Caco-2 (cell line): ENCODE results near the gene PRKACA. TPM values are rescaled to one million over a fixed set of nuclear protein-coding genes. Genes with fewer than 3 reads are reported as not detected.

Experiments used
- BruUV-seq: library from RNA; stranded (reverse); fragments of 400-500 nt; replicated peaks from 2 replicates; lab custom pipeline; 2021; lab: Mats Ljungman, UMichigan
- CTCF ChIA-PET: fragments of 300-600 bp; sonication (Branson Sonifier 250); formaldehyde crosslinking; loops from one replicate; lab custom pipeline; 2022; ENCODE audit warnings: antibody characterized with exemption; lab: Charles Lee
- POLR2A ChIA-PET: fragments of 300-600 bp; sonication (Branson Sonifier 250); formaldehyde crosslinking; loops from one replicate; lab custom pipeline; 2022; ENCODE audit warnings: antibody characterized with exemption; lab: Charles Lee
- DNase-seq, 2 experiments: peaks; one replicate each; pipeline versions ENCODE4 v3.0.0 to v3.0.0-alpha.2; 2020 to 2022
- H3K27me3 ChIP-seq: replicated peaks from 2 replicates; pipeline ENCODE4 v1.6.0; 2011; ENCODE audit warnings: low read length; ENCODE audit not compliant: control insufficient read depth, insufficient read depth
- H3K36me3 ChIP-seq: 2 replicates; pipeline ENCODE4 v1.5.1; 2011; ENCODE audit warnings: low read length; ENCODE audit not compliant: control insufficient read depth, insufficient read depth
- H3K4me1 ChIP-seq: fragments of 250-450 bp; sonication (Bioruptor Pico); 2 replicates; pipeline ENCODE4 v1.5.1; 2020; ENCODE audit warnings: mild to moderate bottlenecking
- H3K4me3 ChIP-seq: 2 replicates; pipeline ENCODE4 v1.5.1; 2011; ENCODE audit warnings: low read depth, mild to moderate bottlenecking, control low read depth, low read length
- H3K9me3 ChIP-seq: fragments of 250-450 bp; sonication (Bioruptor Pico); 2 replicates; pipeline ENCODE4 v1.5.1; 2020; ENCODE audit warnings: mild to moderate bottlenecking, moderate library complexity
- H3K27ac Mint-ChIP-seq: one replicate; pipeline ENCODE4 v1.8.0; 2022; ENCODE audit warnings: mixed read lengths; ENCODE audit not compliant: unreplicated experiment
- H3K27me3 Mint-ChIP-seq: one replicate; pipeline ENCODE4 v1.8.0; 2022; ENCODE audit warnings: mixed read lengths; ENCODE audit not compliant: insufficient read depth, unreplicated experiment
- H3K36me3 Mint-ChIP-seq: one replicate; pipeline ENCODE4 v1.8.0; 2022; ENCODE audit warnings: mild to moderate bottlenecking, mixed read lengths; ENCODE audit not compliant: insufficient read depth, unreplicated experiment
- H3K4me1 Mint-ChIP-seq: one replicate; pipeline ENCODE4 v1.8.0; 2022; ENCODE audit warnings: low read depth, mixed read lengths; ENCODE audit not compliant: unreplicated experiment
- H3K4me3 Mint-ChIP-seq: one replicate; pipeline ENCODE4 v1.8.0; 2022; ENCODE audit warnings: mild to moderate bottlenecking, moderate library complexity, mixed read lengths; ENCODE audit not compliant: unreplicated experiment
- H3K9me3 Mint-ChIP-seq: one replicate; pipeline ENCODE4 v1.8.0; 2022; ENCODE audit warnings: mixed read lengths; ENCODE audit not compliant: unreplicated experiment
- intact Hi-C: fragments of 100-400 bp; cut with micrococcal nuclease; formaldehyde crosslinking; loops from one replicate; pipeline ENCODE4 v1.10.0; 2022; ENCODE audit not compliant: unreplicated experiment
- total RNA-seq: library from RNA; stranded (reverse); gene quantifications from 2 replicates; pipeline ENCODE4 v1.2.3, GENCODE V29; 2022
- TF ChIP-seq, protein P1 (sequence below), 2 experiments: fragments of 200-600 bp in 1 of 2; IDR thresholded peaks; 1 replicate in 1 of 2; 2 replicates in 1 of 2; pipeline versions ENCODE4 v1.5.1 to v1.8.0; 2011 to 2022; ENCODE audit warnings: antibody characterized with exemption in 1 of 2, control low read depth in 1 of 2, inconsistent platforms in 1 of 2, low read depth in 1 of 2, low read length in 1 of 2, mild to moderate bottlenecking in 1 of 2, moderate library complexity in 1 of 2; ENCODE audit not compliant: insufficient read depth in 1 of 2, severe bottlenecking in 1 of 2, unreplicated experiment in 1 of 2

Gene PRKACA
- total RNA-seq, 1 experiment from 2014 or later, result 51.9 TPM

DNA sequence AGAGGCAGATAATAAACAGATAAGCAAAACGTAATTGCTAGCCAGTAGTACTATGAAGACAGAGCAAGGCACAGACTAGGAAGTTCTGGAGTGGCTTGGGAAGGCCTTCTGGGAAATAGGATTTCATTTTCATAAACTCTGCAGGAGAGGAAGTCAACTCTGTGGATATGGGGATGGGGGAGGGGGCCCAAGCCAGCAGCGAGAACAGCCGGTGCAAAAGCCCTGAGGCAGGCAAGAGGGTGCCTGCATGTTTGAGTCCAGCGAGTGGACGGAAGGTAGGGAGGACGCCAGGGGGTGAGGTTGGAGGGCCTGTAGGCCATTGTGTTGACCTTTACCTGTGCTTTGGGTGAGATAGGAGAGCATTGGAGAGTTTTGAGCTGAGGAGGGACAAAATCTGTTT, 27.8 kb upstream of the PRKACA start:
- Histone ChIP-seq H3K9me3 (no peaks in the 10 kb centered on the region), H3K27me3 (no peaks in the 10 kb centered on the region), H3K36me3 (no peaks in the 10 kb centered on the region), H3K4me3 (no peak overlapping the region), H3K4me1 (no peaks in the 10 kb centered on the region)
- no TSS peak for BruUV-seq
- intact Hi-C loops, result no loop called here
- Mint-ChIP-seq H3K9me3 (no peaks in the 10 kb centered on the region), H3K4me3 (no peak overlapping the region), H3K36me3 (peaks cover 10% of the 10 kb centered on the region), H3K4me1 (no peaks in the 10 kb centered on the region), H3K27ac (no peak overlapping the region), H3K27me3 (no peaks in the 10 kb centered on the region)
- CTCF ChIA-PET, result interaction anchor here (1.6 kb wide), 1 partner anchor 9 kb away, joined by 7 read pairs; the partner anchor contains the start of gene ASF1B
- POLR2A ChIA-PET, result no interaction called here
- no peak for DNase-seq
- TF ChIP-seq, protein P1, sequence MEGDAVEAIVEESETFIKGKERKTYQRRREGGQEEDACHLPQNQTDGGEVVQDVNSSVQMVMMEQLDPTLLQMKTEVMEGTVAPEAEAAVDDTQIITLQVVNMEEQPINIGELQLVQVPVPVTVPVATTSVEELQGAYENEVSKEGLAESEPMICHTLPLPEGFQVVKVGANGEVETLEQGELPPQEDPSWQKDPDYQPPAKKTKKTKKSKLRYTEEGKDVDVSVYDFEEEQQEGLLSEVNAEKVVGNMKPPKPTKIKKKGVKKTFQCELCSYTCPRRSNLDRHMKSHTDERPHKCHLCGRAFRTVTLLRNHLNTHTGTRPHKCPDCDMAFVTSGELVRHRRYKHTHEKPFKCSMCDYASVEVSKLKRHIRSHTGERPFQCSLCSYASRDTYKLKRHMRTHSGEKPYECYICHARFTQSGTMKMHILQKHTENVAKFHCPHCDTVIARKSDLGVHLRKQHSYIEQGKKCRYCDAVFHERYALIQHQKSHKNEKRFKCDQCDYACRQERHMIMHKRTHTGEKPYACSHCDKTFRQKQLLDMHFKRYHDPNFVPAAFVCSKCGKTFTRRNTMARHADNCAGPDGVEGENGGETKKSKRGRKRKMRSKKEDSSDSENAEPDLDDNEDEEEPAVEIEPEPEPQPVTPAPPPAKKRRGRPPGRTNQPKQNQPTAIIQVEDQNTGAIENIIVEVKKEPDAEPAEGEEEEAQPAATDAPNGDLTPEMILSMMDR (IDR thresholded peaks at IDR 0.05; ENCODE audit: insufficient read depth in 1 of 2, low read depth in 1 of 2, low read length in 1 of 2, severe bottlenecking in 1 of 2, unreplicated experiment in 1 of 2), result no peak

- no peak for DNase-seq
- Histone ChIP-seq H3K27me3 (no peaks in the 10 kb centered on the region), H3K4me1 (peaks cover 5% of the 10 kb centered on the region; the same call in 1 of the 2 replicates), H3K4me3 (no peak overlapping the region), H3K9me3 (no peaks in the 10 kb centered on the region), H3K36me3 (no peaks in the 10 kb centered on the region)
- H3K27ac Mint-ChIP-seq, result no peak overlapping the region
- ChIA-PET POLR2A (interaction anchor here (0.5 kb wide), 1 partner anchor 31 kb away, joined by 5 read pairs; no protein-coding TSS in a partner anchor), CTCF (interaction anchor here (0.6 kb wide), 1 partner anchor 493 kb away, joined by 5 read pairs; no protein-coding TSS in a partner anchor)
- intact Hi-C loops, result no loop called here
- H3K4me3 Mint-ChIP-seq, result no peak overlapping the region
- no peaks in the 10 kb centered on the region for H3K27me3 Mint-ChIP-seq
- H3K9me3 Mint-ChIP-seq, result no peaks in the 10 kb centered on the region
- TF ChIP-seq, protein P1 (IDR thresholded peaks at IDR 0.05; ENCODE audit: insufficient read depth in 1 of 2, low read depth in 1 of 2, low read length in 1 of 2, severe bottlenecking in 1 of 2, unreplicated experiment in 1 of 2), result no peak
- peaks cover 5% of the 10 kb centered on the region for H3K36me3 Mint-ChIP-seq
- no TSS peak for BruUV-seq
- H3K4me1 Mint-ChIP-seq, result no peaks in the 10 kb centered on the region
These were observed 25.0 kb upstream of the PRKACA start for GRCh38 chr19:14142262-14143190.

- Histone ChIP-seq H3K4me1 (peaks cover 5% of the 10 kb centered on the region; the same call in 1 of the 2 replicates), H3K36me3 (no peaks in the 10 kb centered on the region), H3K4me3 (no peak overlapping the region), H3K9me3 (no peaks in the 10 kb centered on the region), H3K27me3 (no peaks in the 10 kb centered on the region)
- POLR2A ChIA-PET, result no interaction called here
- Mint-ChIP-seq H3K27ac (no peak overlapping the region), H3K27me3 (no peaks in the 10 kb centered on the region), H3K9me3 (no peaks in the 10 kb centered on the region), H3K36me3 (peaks cover 20% of the 10 kb centered on the region), H3K4me1 (no peaks in the 10 kb centered on the region), H3K4me3 (no peak overlapping the region)
- intact Hi-C loops, result no loop called here
- TF ChIP-seq, protein P1 (IDR thresholded peaks at IDR 0.05; ENCODE audit: insufficient read depth in 1 of 2, low read depth in 1 of 2, low read length in 1 of 2, severe bottlenecking in 1 of 2, unreplicated experiment in 1 of 2), result no peak
- BruUV-seq, result no TSS peak
- CTCF ChIA-PET, result no interaction called here
- DNase-seq, result no peak
These were observed 23.5 kb upstream of the PRKACA start for GRCh38 chr19:14141041-14141440.
